22Rv1 (cell line): Measurements from ENCODE around the gene ACOT12.
"Not testable (repeated sequence)": the region's sequence is repeated elsewhere in the genome, so short reads cannot be mapped to it uniquely, and the experiment has no call there.

Source experiments
- H3K27ac ChIP-seq: fragments of 450-650 bp; 2 replicates; pipeline ENCODE4 v1.5.1; 2017
- CTCF ChIP-seq: fragments of 450-650 bp; IDR thresholded peaks from 2 replicates; pipeline ENCODE4 v1.5.1; 2017; ENCODE audit warnings: mild to moderate bottlenecking
- ZFX ChIP-seq: fragments of 450-650 bp; IDR thresholded peaks from 2 replicates; pipeline ENCODE4 v1.6.1; 2017; ENCODE audit warnings: antibody characterized with exemption, borderline replicate concordance

The ACOT12 gene

GRCh38 chr5:81297531-81297930, 96.4 kb downstream of the ACOT12 start:
- no peak for TF ChIP-seq ZFX
- no peak for TF ChIP-seq CTCF
- H3K27ac ChIP-seq, result no peak overlapping the region

- H3K27ac ChIP-seq, result not testable (repeated sequence)
Measured at GRCh38 chr5:81294021-81294420, 99.9 kb downstream of the ACOT12 start.

- TF ChIP-seq ZFX (no peak), CTCF (no peak)
- no peak overlapping the region for H3K27ac ChIP-seq
Measured at GRCh38 chr5:81292130-81292529, 101.8 kb downstream of the ACOT12 start.

- H3K27ac ChIP-seq, result no peak overlapping the region
- TF ChIP-seq CTCF (no peak), ZFX (no peak)
Measured at GRCh38 chr5:81290146-81290545, 103.8 kb downstream of the ACOT12 start.

GRCh38 chr5:81288021-81288433, 105.9 kb downstream of the ACOT12 start:
- no peak overlapping the region for H3K27ac ChIP-seq
- TF ChIP-seq CTCF, result no peak
- no peak for TF ChIP-seq ZFX

GRCh38 chr5:81286059-81286617, 107.8 kb downstream of the ACOT12 start:
- no peak for TF ChIP-seq CTCF
- no peak overlapping the region for H3K27ac ChIP-seq

GRCh38 chr5:81283976-81284375, 110.0 kb downstream of the ACOT12 start:
- no peak for TF ChIP-seq CTCF
- no peak for TF ChIP-seq ZFX
- no peak overlapping the region for H3K27ac ChIP-seq
